ENCODE measurements around the gene SSNA1.
"Not testable (repeated sequence)": the region's sequence is repeated elsewhere in the genome, so short reads cannot be mapped to it uniquely, and the experiment has no call there.

The SSNA1 gene

GRCh38 chr9:137234055-137234697 is 45.7 kb downstream of the SSNA1 start:
- DNase-seq = no peak

DNA sequence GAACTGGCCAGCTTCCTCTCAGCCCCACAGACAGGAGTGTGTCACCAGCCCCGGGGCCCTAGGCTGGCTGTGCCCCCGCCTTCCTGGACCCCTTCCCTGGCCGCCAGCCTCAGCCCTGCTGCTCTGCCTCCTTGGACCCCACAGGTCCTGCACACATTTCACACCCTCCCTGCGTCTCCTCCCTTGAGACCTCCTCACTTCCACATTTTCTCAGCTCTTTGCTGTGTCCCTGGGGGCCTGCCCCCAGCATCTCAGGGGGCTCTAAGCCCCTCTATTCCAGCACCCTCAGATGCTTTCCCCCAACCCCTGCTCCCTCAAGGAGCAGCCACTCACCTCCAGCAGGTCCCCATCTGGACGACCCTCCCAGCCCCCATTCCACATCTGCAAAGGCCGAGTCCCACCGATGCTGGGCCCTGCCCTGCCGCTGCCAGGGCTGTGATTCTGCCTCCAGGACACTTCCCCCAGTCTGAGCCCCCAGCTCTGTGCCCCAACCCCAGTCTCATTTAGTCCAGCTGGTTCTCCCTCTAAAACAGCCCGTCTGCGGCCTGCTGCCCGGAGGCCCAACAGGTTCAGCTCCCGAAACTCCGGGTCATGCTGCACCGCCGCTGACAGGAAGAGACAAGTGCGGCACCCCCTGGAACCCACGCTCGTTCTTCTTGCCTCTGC is 46.4 kb downstream of the SSNA1 start:
- no peak for DNase-seq

- no peak for DNase-seq
These were observed 47.2 kb downstream of the SSNA1 start for GRCh38 chr9:137235424-137236237.

- peak; percentile 60 for DNase-seq
These were observed 47.9 kb downstream of the SSNA1 start for GRCh38 chr9:137236238-137236935.

- no peak for DNase-seq
These were observed 48.5 kb downstream of the SSNA1 start for GRCh38 chr9:137236936-137237421.

- DNase-seq = no peak
These were observed 49.6 kb downstream of the SSNA1 start for GRCh38 chr9:137237759-137238726.

DNA sequence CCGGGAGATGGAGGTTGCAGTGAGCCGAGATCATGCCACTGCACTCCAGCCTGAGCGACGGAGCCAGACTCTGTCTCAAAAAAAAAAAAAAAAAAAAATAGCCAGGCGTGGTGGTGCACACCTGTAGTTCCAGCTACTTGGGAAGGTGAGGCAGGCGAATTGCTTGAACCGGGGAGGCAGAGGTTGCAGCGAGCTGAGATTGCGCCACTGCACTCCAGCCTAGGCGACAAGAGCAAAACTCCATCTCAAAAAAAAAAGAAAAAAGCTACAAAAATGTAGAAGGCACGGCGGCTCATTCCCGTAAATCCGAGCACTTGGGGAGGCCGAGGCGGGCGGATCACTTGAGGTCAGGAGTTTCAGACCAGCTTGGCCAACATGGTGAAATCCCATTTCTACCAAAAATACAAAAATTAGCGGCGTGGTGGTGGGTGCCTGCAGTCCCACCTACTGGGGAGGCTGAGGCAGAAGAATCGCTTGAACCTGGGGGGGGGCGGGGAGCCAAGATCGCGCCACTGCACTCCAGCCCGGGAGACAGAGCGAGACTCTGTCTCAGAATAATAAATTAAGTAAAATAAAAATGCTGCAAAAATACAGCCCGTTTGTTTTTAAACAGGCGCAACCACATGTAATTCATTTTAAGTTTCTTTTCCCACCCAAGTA is 51.2 kb downstream of the SSNA1 start:
- not testable (repeated sequence) for DNase-seq
